ENCODE measurements around the gene SORCS2.

SORCS2 gene

GRCh38 chr4:7279902-7280301 lies 87.6 kb downstream of the SORCS2 start:
- H3K9me3 ChIP-seq (ENCODE audit: insufficient read depth, low read length), result no peaks in the 10 kb centered on the region
- H3K79me2 ChIP-seq (ENCODE audit: low read length), result no peaks in the 10 kb centered on the region
- TF ChIP-seq, protein P1, sequence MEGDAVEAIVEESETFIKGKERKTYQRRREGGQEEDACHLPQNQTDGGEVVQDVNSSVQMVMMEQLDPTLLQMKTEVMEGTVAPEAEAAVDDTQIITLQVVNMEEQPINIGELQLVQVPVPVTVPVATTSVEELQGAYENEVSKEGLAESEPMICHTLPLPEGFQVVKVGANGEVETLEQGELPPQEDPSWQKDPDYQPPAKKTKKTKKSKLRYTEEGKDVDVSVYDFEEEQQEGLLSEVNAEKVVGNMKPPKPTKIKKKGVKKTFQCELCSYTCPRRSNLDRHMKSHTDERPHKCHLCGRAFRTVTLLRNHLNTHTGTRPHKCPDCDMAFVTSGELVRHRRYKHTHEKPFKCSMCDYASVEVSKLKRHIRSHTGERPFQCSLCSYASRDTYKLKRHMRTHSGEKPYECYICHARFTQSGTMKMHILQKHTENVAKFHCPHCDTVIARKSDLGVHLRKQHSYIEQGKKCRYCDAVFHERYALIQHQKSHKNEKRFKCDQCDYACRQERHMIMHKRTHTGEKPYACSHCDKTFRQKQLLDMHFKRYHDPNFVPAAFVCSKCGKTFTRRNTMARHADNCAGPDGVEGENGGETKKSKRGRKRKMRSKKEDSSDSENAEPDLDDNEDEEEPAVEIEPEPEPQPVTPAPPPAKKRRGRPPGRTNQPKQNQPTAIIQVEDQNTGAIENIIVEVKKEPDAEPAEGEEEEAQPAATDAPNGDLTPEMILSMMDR (IDR thresholded peaks at IDR 0.05; ENCODE audit: low read depth, low read length), result no peak
- no peak for TF ChIP-seq EZH2phosphoT487 (IDR thresholded peaks at IDR 0.05; ENCODE audit: low read depth)
- H2AFZ ChIP-seq (ENCODE audit: low read depth, low read length), result no peak overlapping the region
- no peaks in the 10 kb centered on the region for H3K36me3 ChIP-seq (replicated peaks; ENCODE audit: low read depth, low read length)
- H3K4me3 ChIP-seq (ENCODE audit: low read length), result no peak overlapping the region
- H3K4me2 ChIP-seq (ENCODE audit: low read length), result no peak overlapping the region
- H3K27ac ChIP-seq (ENCODE audit: low read length), result no peak overlapping the region
- H4K20me1 ChIP-seq (ENCODE audit: insufficient read depth, low read length), result no peaks in the 10 kb centered on the region
- no peaks in the 10 kb centered on the region for H3K4me1 ChIP-seq (ENCODE audit: low read length)
- no peak overlapping the region for H3K9ac ChIP-seq (ENCODE audit: low read length)
- H3K27me3 ChIP-seq (ENCODE audit: low read depth, low read length), result peaks cover 7% of the 10 kb centered on the region; the same call in 1 of the 2 replicates

DNA sequence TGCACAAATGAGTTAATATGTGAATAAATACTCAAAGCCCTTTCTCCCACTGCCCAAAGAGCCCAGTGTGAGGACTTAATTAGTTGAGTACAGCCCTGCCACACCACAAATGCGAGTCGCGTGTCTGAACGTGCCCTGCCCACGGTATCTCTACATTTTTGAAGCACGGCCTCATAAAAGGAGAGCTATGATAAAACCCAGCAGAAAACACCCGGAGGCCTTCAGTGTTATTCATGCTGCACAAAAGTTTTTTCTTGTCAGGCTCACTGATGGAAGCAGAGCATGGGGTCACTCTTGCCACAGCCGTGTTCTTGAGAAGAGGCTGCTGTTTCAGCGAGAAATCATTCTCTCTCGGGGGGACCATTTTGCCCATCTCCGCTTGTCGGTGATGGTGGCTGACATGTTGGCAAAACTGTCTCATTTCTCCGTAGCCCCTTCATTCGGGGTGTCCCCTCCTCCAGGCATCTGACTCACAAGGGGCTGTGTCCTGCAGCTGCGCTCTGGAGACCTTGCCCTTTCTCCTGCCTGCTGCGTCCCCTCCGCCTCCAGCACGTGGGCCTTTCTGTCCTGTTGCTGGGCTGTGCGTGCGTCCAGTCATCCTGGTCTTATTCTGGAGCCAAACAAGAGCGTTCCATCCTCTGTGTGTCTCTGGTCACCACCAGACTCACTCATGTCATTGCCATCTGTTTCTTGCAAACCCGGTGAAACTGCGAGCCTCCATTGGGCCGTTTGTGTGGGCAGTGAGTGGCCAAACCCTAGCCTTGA lies 88.8 kb downstream of the SORCS2 start:
- no peaks in the 10 kb centered on the region for H3K9me3 ChIP-seq (ENCODE audit: insufficient read depth, low read length)
- no peaks in the 10 kb centered on the region for H4K20me1 ChIP-seq (ENCODE audit: insufficient read depth, low read length)
- H3K27me3 ChIP-seq (ENCODE audit: low read depth, low read length), result peaks cover 7% of the 10 kb centered on the region; the same call in 1 of the 2 replicates
- H3K79me2 ChIP-seq (ENCODE audit: low read length), result no peaks in the 10 kb centered on the region
- no peak overlapping the region for H3K4me2 ChIP-seq (ENCODE audit: low read length)
- no peak overlapping the region for H3K9ac ChIP-seq (ENCODE audit: low read length)
- no peak overlapping the region for H2AFZ ChIP-seq (ENCODE audit: low read depth, low read length)
- no peaks in the 10 kb centered on the region for H3K4me1 ChIP-seq (ENCODE audit: low read length)
- H3K27ac ChIP-seq (ENCODE audit: low read length), result no peak overlapping the region
- H3K4me3 ChIP-seq (ENCODE audit: low read length), result no peak overlapping the region
- H3K36me3 ChIP-seq (replicated peaks; ENCODE audit: low read depth, low read length), result no peaks in the 10 kb centered on the region
- TF ChIP-seq EZH2phosphoT487 (IDR thresholded peaks at IDR 0.05; ENCODE audit: low read depth), result no peak
- TF ChIP-seq, protein P1 (IDR thresholded peaks at IDR 0.05; ENCODE audit: low read depth, low read length), result no peak

DNA sequence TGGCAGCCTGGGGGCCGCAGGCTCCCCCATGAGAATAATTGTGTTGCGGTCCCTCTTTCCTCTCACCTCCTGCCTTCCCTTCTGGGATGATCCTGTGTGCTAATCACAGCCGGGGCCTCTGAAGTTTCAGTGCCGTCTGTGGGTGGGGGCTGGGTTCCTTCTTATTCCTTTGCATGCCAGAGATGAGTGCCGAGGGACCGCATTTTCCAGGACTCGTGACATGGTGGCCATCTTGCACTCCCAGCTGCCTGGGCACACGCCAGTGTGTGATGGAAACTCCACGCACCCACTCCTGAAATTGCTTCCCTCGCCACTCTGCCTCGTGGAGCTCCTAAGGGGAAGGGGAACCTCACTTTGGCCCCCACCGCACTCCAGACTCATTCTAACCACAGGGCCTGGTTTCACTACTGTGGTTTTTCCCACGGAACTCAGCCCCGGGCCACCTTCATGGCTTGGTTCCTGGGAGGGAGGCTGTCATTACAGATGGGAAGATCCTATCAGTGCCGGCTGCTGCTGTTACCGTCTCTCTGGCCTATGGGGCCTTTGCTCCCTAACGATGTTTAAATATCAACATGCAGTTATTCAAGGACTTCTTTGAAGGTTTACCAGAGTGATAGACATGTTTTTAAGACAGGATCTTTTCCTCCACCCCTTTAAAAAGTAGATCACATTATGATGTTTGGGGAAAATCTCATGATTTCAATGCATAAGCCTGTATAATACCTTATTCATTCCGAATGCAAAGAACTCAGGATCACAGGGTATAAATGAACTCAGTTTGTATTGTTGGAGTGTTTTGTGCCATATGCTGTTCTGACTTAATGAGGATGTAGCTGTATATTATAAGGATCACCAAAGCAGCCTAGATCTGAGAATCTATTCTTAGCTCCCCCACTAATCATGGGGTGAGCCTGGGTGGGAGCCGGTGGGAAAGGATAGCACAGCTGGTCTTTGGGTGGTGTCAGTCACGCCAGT lies 89.6 kb downstream of the SORCS2 start:
- no peaks in the 10 kb centered on the region for H3K79me2 ChIP-seq (ENCODE audit: low read length)
- TF ChIP-seq, protein P1 (IDR thresholded peaks at IDR 0.05; ENCODE audit: low read depth, low read length), result no peak
- TF ChIP-seq EZH2phosphoT487 (IDR thresholded peaks at IDR 0.05; ENCODE audit: low read depth), result no peak
- peaks cover 7% of the 10 kb centered on the region; the same call in 1 of the 2 replicates for H3K27me3 ChIP-seq (ENCODE audit: low read depth, low read length)
- H3K4me1 ChIP-seq (ENCODE audit: low read length), result no peaks in the 10 kb centered on the region
- no peaks in the 10 kb centered on the region for H3K9me3 ChIP-seq (ENCODE audit: insufficient read depth, low read length)
- H4K20me1 ChIP-seq (ENCODE audit: insufficient read depth, low read length), result no peaks in the 10 kb centered on the region
- no peak overlapping the region for H3K9ac ChIP-seq (ENCODE audit: low read length)
- no peak overlapping the region for H3K4me3 ChIP-seq (ENCODE audit: low read length)
- H2AFZ ChIP-seq (ENCODE audit: low read depth, low read length), result no peak overlapping the region
- H3K27ac ChIP-seq (ENCODE audit: low read length), result no peak overlapping the region
- H3K4me2 ChIP-seq (ENCODE audit: low read length), result no peak overlapping the region
- no peaks in the 10 kb centered on the region for H3K36me3 ChIP-seq (replicated peaks; ENCODE audit: low read depth, low read length)
